GM19438 (cell line): ENCODE measurements around the gene HOMER2.

Source experiments
- ATAC-seq: cut with Tn5 transposase; IDR thresholded peaks from one replicate; pipeline ENCODE4 v1.9.1; 2021; ENCODE audit warnings: low read depth; ENCODE audit not compliant: unreplicated experiment

HOMER2 gene

GRCh38 chr15:82807920-82808633 is 144.4 kb downstream of the HOMER2 start:
- ATAC-seq = no peak

DNA sequence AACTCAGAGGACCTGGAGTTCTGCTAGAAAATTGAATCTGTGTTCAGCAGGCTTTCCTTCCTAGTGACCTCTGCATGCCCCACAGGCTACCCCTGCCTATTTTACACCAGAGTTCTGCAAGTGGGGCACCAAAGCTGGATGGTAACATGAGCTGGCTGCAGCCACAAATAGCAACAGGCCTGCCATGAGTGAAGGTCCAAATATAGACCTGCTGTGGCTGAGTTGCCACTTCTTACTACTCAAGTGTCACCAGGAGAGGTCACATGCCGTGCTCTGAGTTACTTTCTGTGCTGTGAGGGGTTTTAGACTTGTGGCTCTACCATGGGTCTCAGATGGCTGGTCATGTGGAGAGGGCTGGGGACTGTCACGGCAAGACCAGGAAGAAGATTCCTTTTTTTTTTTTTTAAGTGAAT is 146.5 kb downstream of the HOMER2 start, which contains the start of gene FSD2:
FSD2 (minus strand) TSS at position 76 of the 413 bp plus-strand sequence. CDS start 18,679 bp downstream, outside the sequence.
- ATAC-seq = peak; percentile 61

- ATAC-seq = no peak
These were observed 148.0 kb downstream of the HOMER2 start for GRCh38 chr15:82804575-82804949.

DNA sequence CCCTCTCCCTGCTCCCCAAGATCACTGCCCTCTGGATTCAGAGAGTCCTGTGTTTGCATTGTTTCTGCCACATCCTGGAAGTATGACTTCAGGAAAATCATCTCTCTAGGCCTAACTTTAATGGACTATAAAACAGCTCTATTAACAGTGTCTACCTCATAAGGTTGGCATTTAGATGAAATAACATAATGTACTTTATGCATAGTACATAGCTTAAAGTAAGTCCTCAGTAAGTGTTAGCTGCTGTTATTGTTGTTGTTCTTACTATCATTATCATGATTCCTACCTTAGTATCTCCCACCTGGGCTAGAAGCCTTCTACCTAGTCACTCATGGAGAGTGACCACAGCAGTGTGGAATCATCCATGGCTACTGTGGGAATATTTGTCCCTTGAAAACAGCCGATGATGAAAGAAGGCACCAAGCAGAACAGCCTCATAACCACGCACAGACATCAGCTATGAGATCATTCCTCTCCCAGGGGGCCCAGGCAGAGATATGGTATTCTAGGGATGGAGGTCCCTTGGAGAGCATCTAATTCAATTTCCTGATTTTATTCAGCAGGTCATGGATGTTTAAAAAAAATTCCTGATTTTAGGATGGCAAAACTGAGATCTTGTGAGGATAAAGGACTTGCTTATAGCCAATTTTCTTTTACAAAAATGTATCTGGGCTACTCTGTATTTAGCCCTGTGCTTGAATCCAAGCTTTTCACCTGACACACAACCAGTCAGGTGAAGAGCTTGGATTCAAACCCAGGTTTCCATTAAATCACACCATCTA is 148.5 kb downstream of the HOMER2 start:
- no peak for ATAC-seq

DNA sequence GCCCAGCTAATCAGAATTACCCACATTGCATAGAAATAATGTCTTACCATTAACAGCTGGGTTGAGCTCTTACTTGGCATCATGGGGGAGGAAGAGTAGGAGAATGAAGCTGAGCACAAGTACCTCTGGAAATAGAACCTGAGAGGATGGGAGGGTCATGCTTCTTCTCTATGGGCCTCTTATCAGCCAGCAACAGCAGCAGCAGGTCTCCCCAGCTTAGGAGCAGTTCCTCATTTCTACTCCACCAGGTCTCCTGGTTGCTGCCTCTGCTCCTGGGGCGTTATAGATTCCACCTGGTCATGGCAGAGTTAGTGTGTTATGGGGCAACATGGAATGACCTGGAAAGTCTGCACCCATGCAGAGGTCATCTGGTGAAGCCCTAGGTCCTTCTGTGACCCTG is 150.0 kb downstream of the HOMER2 start:
- no peak for ATAC-seq

GRCh38 chr15:82799183-82799841 is 153.2 kb downstream of the HOMER2 start:
- ATAC-seq = no peak
